MM.1S (cell line): ENCODE results near the gene C1orf21.

Experiments used
- CTCF ChIP-seq: fragments of 300-600 bp; sonication (generic); IDR thresholded peaks from 2 replicates; pipeline ENCODE4 v1.5.1; 2016; ENCODE audit warnings: antibody characterized with exemption, low read length, mixed read lengths
- EZH2 ChIP-seq: fragments of 300-600 bp; sonication (generic); optimal IDR thresholded peaks from 2 replicates; pipeline ENCODE3; 2017; ENCODE audit warnings: low read depth, mild to moderate bottlenecking, antibody characterized with exemption, low read length, mixed read lengths

- TF ChIP-seq CTCF (no peak), EZH2 (no peak)
Observed at GRCh38 chr1:184351416-184351975, 35.3 kb upstream of the C1orf21 start.
